Naive thymus-derived CD4-positive, alpha-beta T cell (primary cell): ENCODE data around the gene CCDC69. TPM values are rescaled to one million over a fixed set of nuclear protein-coding genes. Genes with fewer than 3 reads are reported as not detected.
A peak's percentile ranks its signal among the peaks of the same experiment; 100 is the strongest.
"Not testable (repeated sequence)": the region's sequence is repeated elsewhere in the genome, so short reads cannot be mapped to it uniquely, and the experiment has no call there.

ENCODE experiments used
- ATAC-seq: fragments of 150-1000 bp; cut with Tn5 transposase; 2 replicates; pipeline ENCODE4 v1.10.0; 2021; ENCODE audit warnings: mild to moderate bottlenecking, moderate library complexity
- CTCF ChIA-PET: fragments of 350-600 bp; sonication (Branson Sonifier 250); formaldehyde crosslinking; loops from one replicate; lab custom pipeline; 2021; ENCODE audit warnings: antibody characterized with exemption; lab: Charles Lee
- POLR2A ChIA-PET: fragments of 350-600 bp; sonication (Branson Sonifier 250); formaldehyde crosslinking; loops from one replicate; lab custom pipeline; 2021; ENCODE audit warnings: antibody characterized with exemption, inconsistent platforms; lab: Charles Lee
- DNase-seq, 9 donors: peaks; one replicate each; pipeline versions ENCODE4 v3.0.0 to v3.0.0-alpha.2; 2020 to 2022; ENCODE audit warnings: mixed read lengths in 1 of 9
- H3K27ac ChIP-seq: one replicate; pipeline ENCODE4 v1.7.0; 2013; ENCODE audit warnings: mild to moderate bottlenecking, low read depth, low read length, moderate library complexity
- H3K27me3 ChIP-seq, 2 donors: one replicate each; pipeline ENCODE4 v1.7.0; 2013; ENCODE audit warnings: low read length in 2 of 2, mild to moderate bottlenecking in 2 of 2, moderate library complexity in 2 of 2; ENCODE audit not compliant: control insufficient read depth in 2 of 2, insufficient read depth in 2 of 2
- H3K36me3 ChIP-seq, 3 experiments: 1 replicate in 2 of 3; 2 replicates in 1 of 3; pipeline ENCODE4 v1.7.0; 2013; ENCODE audit warnings: low read length in 3 of 3, mild to moderate bottlenecking in 3 of 3, moderate library complexity in 1 of 3; ENCODE audit not compliant: insufficient read depth in 3 of 3, control insufficient read depth in 2 of 3
- H3K4me1 ChIP-seq, 2 donors: one replicate each; pipeline ENCODE4 v1.7.0; 2013; ENCODE audit warnings: low read length in 2 of 2, mild to moderate bottlenecking in 2 of 2, moderate library complexity in 1 of 2; ENCODE audit not compliant: control insufficient read depth in 2 of 2, insufficient read depth in 2 of 2
- H3K4me3 ChIP-seq: 2 replicates; pipeline ENCODE4 v1.7.0; 2013; ENCODE audit warnings: mild to moderate bottlenecking, low read length
- H3K9me3 ChIP-seq, 3 experiments: 1 replicate in 2 of 3; 2 replicates in 1 of 3; pipeline ENCODE4 v1.7.0; 2013; ENCODE audit warnings: low read length in 3 of 3; ENCODE audit not compliant: control insufficient read depth in 2 of 3
- H3K27ac Mint-ChIP-seq, 9 donors: one replicate each; pipeline ENCODE4 v1.8.0; 2020 to 2022; ENCODE audit warnings: mixed read lengths in 9 of 9, mild to moderate bottlenecking in 8 of 9, moderate library complexity in 5 of 9, inconsistent platforms in 2 of 9
- H3K27me3 Mint-ChIP-seq, 5 donors: one replicate each; pipeline ENCODE4 v1.8.0; 2021 to 2022; ENCODE audit warnings: mixed read lengths in 5 of 5, mild to moderate bottlenecking in 1 of 5
- H3K36me3 Mint-ChIP-seq, 5 donors: one replicate each; pipeline ENCODE4 v1.8.0; 2020 to 2022; ENCODE audit warnings: mixed read lengths in 5 of 5, mild to moderate bottlenecking in 3 of 5, inconsistent platforms in 1 of 5
- H3K4me1 Mint-ChIP-seq, 7 donors: one replicate each; pipeline ENCODE4 v1.8.0; 2020 to 2022; ENCODE audit warnings: mixed read lengths in 7 of 7, mild to moderate bottlenecking in 3 of 7, inconsistent platforms in 1 of 7
- H3K4me3 Mint-ChIP-seq, 10 donors: one replicate each; pipeline ENCODE4 v1.8.0; 2020 to 2022; ENCODE audit warnings: mild to moderate bottlenecking in 10 of 10, mixed read lengths in 10 of 10, moderate library complexity in 6 of 10, inconsistent platforms in 2 of 10
- H3K9me3 Mint-ChIP-seq, 11 donors: one replicate each; pipeline ENCODE4 v1.8.0; 2020 to 2022; ENCODE audit warnings: mixed read lengths in 11 of 11, mild to moderate bottlenecking in 4 of 11, inconsistent platforms in 1 of 11, moderate library complexity in 1 of 11
- intact Hi-C, 2 donors: fragments of 100-400 bp; cut with micrococcal nuclease; formaldehyde crosslinking; loops; one replicate each; pipeline ENCODE4 v1.15.1; 2023
- polyA plus RNA-seq, 2 donors: library from polyadenylated mRNA; unstranded; fragments of 300-500 nt; fragmentation: Illumina TruSeq; gene quantifications; one replicate each; pipeline ENCODE4 v1.2.3, GENCODE V29; 2021
- total RNA-seq, 6 experiments: library from RNA in 5 of 6; stranded (reverse) in 5 of 6; gene quantifications; 1 replicate in 5 of 6; 2 replicates in 1 of 6; pipeline ENCODE4 v1.2.3 and lab custom pipeline; 2021 to 2026

Gene CCDC69
- total and polyA plus RNA-seq, 7 experiments from 2014 or later, result 63.6 to 112 (median 94.1) TPM

- peaks cover 0 to 2% (median 0%) of the 10 kb centered on the region in 11 donors for H3K9me3 Mint-ChIP-seq
- no peak overlapping the region for H3K27ac Mint-ChIP-seq
- H3K4me1 ChIP-seq, result no peaks in the 10 kb centered on the region
- intact Hi-C loops, result no loop called here
- no peaks in the 10 kb centered on the region for H3K27me3 Mint-ChIP-seq
- H3K27ac ChIP-seq, result no peak overlapping the region
- no peak for DNase-seq
- ChIA-PET POLR2A (no interaction called here), CTCF (no interaction called here)
- H3K4me1 Mint-ChIP-seq, result peaks cover 11 to 34% (median 22%) of the 10 kb centered on the region in 7 donors
- H3K9me3 ChIP-seq, result no peaks in the 10 kb centered on the region
- H3K27me3 ChIP-seq, result no peaks in the 10 kb centered on the region
- no peak for ATAC-seq
- peaks cover 0 to 4% (median 0%) of the 10 kb centered on the region in 3 experiments for H3K36me3 ChIP-seq
- H3K4me3 Mint-ChIP-seq, result no peak overlapping the region
- no peak overlapping the region for H3K4me3 ChIP-seq
- peaks cover 7 to 43% (median 14%) of the 10 kb centered on the region in 5 donors for H3K36me3 Mint-ChIP-seq
Observed at GRCh38 chr5:151259931-151260330, 36.0 kb upstream of the CCDC69 start.

GRCh38 chr5:151258816-151259215 lies 34.9 kb upstream of the CCDC69 start:
- CTCF ChIA-PET, result no interaction called here
- H3K4me3 ChIP-seq, result no peak overlapping the region
- H3K36me3 Mint-ChIP-seq, result peaks cover 6 to 34% (median 8%) of the 10 kb centered on the region in 5 donors

GRCh38 chr5:151258201-151258611 lies 34.3 kb upstream of the CCDC69 start:
- H3K27ac Mint-ChIP-seq, result no peak overlapping the region
- no peaks in the 10 kb centered on the region for H3K9me3 ChIP-seq
- peaks cover 0 to 29% (median 7%) of the 10 kb centered on the region in 5 donors for H3K36me3 Mint-ChIP-seq
- no peaks in the 10 kb centered on the region for H3K27me3 ChIP-seq
- CTCF ChIA-PET, result no interaction called here
- peaks cover 0 to 4% (median 0%) of the 10 kb centered on the region in 3 experiments for H3K36me3 ChIP-seq
- H3K9me3 Mint-ChIP-seq, result no peaks in the 10 kb centered on the region
- ATAC-seq, result peak; percentile 64
- intact Hi-C loops, result no loop called here
- POLR2A ChIA-PET, result interaction anchor here (1.1 kb wide), 2 partner anchors 34 to 44 kb away, joined by 3 to 4 read pairs; partner anchors contain the start of gene CCDC69
- no peak overlapping the region for H3K4me3 ChIP-seq
- no peaks in the 10 kb centered on the region for H3K27me3 Mint-ChIP-seq
- no peak overlapping the region for H3K27ac ChIP-seq
- H3K4me1 ChIP-seq, result peaks cover 0 to 10% of the 10 kb centered on the region in 2 donors
- H3K4me1 Mint-ChIP-seq, result peaks cover 25 to 48% (median 27%) of the 10 kb centered on the region in 7 donors
- no peak overlapping the region for H3K4me3 Mint-ChIP-seq
- DNase-seq, result no peak

More at GRCh38 chr5:151258816-151259215, 34.9 kb upstream of the CCDC69 start:
- Mint-ChIP-seq H3K27ac (peak overlapping the region in 1 of 9 donors; percentile 36), H3K4me3 (no peak overlapping the region), H3K4me1 (peaks cover 20 to 42% (median 23%) of the 10 kb centered on the region in 7 donors), H3K27me3 (no peaks in the 10 kb centered on the region), H3K9me3 (no peaks in the 10 kb centered on the region)
- Histone ChIP-seq H3K27me3 (no peaks in the 10 kb centered on the region), H3K9me3 (no peaks in the 10 kb centered on the region), H3K4me1 (peaks cover 0 to 4% of the 10 kb centered on the region in 2 donors), H3K36me3 (peaks cover 0 to 4% (median 0%) of the 10 kb centered on the region in 3 experiments), H3K27ac (no peak overlapping the region)
- intact Hi-C loops, result no loop called here
- POLR2A ChIA-PET, result no interaction called here
- ATAC-seq, result no peak
- DNase-seq, result no peak

- Histone ChIP-seq H3K27me3 (no peaks in the 10 kb centered on the region), H3K27ac (no peak overlapping the region), H3K4me3 (no peak overlapping the region), H3K9me3 (no peaks in the 10 kb centered on the region), H3K36me3 (peaks cover 0 to 4% (median 0%) of the 10 kb centered on the region in 3 experiments), H3K4me1 (peaks cover 0 to 11% of the 10 kb centered on the region in 2 donors)
- Mint-ChIP-seq H3K4me3 (peak overlapping the region in 1 of 10 donors; percentile 47), H3K9me3 (no peaks in the 10 kb centered on the region), H3K27ac (no peak overlapping the region), H3K27me3 (no peaks in the 10 kb centered on the region), H3K4me1 (peaks cover 25 to 46% (median 29%) of the 10 kb centered on the region in 7 donors), H3K36me3 (peaks cover 0 to 26% (median 7%) of the 10 kb centered on the region in 5 donors)
- DNase-seq, result no peak
- ChIA-PET CTCF (no interaction called here), POLR2A (interaction anchor here (1.1 kb wide), 2 partner anchors 34 to 43 kb away, joined by 3 to 4 read pairs; partner anchors contain the start of gene CCDC69)
- ATAC-seq, result no peak
- intact Hi-C loops, result no loop called here
Observed at GRCh38 chr5:151257731-151258181, 33.9 kb upstream of the CCDC69 start.

- POLR2A ChIA-PET, result interaction anchor here (0.8 kb wide), 1 partner anchor 34 kb away, joined by 3 read pairs; no protein-coding TSS in a partner anchor
- CTCF ChIA-PET, result interaction anchor here (0.7 to 0.9 kb wide), 2 partner anchors 61 to 91 kb away, joined by 3 read pairs; no protein-coding TSS in a partner anchor
- peaks cover 0 to 14% (median 0%) of the 10 kb centered on the region in 5 donors for H3K36me3 Mint-ChIP-seq
- no peak for DNase-seq
- H3K4me1 ChIP-seq, result peaks cover 11 to 15% of the 10 kb centered on the region in 2 donors
- H3K4me3 ChIP-seq, result no peak overlapping the region
- no peak overlapping the region for H3K4me3 Mint-ChIP-seq
- ATAC-seq, result no peak
- H3K9me3 ChIP-seq, result no peaks in the 10 kb centered on the region
- no peaks in the 10 kb centered on the region for H3K9me3 Mint-ChIP-seq
- H3K36me3 ChIP-seq, result no peaks in the 10 kb centered on the region
- intact Hi-C loops, result no loop called here
- H3K27me3 ChIP-seq, result no peaks in the 10 kb centered on the region
- peaks cover 31 to 53% (median 42%) of the 10 kb centered on the region in 7 donors for H3K4me1 Mint-ChIP-seq
- H3K27ac ChIP-seq, result no peak overlapping the region
- H3K27ac Mint-ChIP-seq, result peak overlapping the region in 1 of 9 donors; percentile 3
- H3K27me3 Mint-ChIP-seq, result no peaks in the 10 kb centered on the region
Observed at GRCh38 chr5:151255621-151256286, 31.9 kb upstream of the CCDC69 start.

GRCh38 chr5:151254990-151255389 lies 31.1 kb upstream of the CCDC69 start:
- H3K36me3 ChIP-seq, intact Hi-C loops, H3K27ac Mint-ChIP-seq, H3K4me3 Mint-ChIP-seq, ATAC-seq, H3K27me3 ChIP-seq, H3K9me3 ChIP-seq, H3K4me3 ChIP-seq, DNase-seq, H3K27me3 Mint-ChIP-seq, H3K27ac ChIP-seq, H3K9me3 Mint-ChIP-seq: not testable (repeated sequence)
- H3K36me3 Mint-ChIP-seq, result peaks cover 0 to 14% (median 0%) of the 10 kb centered on the region in 5 donors
- POLR2A ChIA-PET, result interaction anchor here (0.8 kb wide), 1 partner anchor 33 kb away, joined by 3 read pairs; no protein-coding TSS in a partner anchor
- peaks cover 35 to 61% (median 47%) of the 10 kb centered on the region in 7 donors for H3K4me1 Mint-ChIP-seq
- H3K4me1 ChIP-seq, result peaks cover 11 to 21% of the 10 kb centered on the region in 2 donors
- CTCF ChIA-PET, result interaction anchor here (0.9 kb wide), 1 partner anchor 90 kb away, joined by 3 read pairs; no protein-coding TSS in a partner anchor
